PFSK-1 (cell line): ENCODE data around the gene NFKB1.

ENCODE experiments used
- POLR2AphosphoS5 ChIP-seq: IDR thresholded peaks from 2 replicates; pipeline ENCODE4 v1.6.1; 2012; ENCODE audit warnings: low read depth, mild to moderate bottlenecking, control low read depth, low read length, moderate library complexity
- SIN3A ChIP-seq: IDR thresholded peaks from 2 replicates; pipeline ENCODE4 v1.6.1; 2012; ENCODE audit warnings: mild to moderate bottlenecking, low read length, moderate library complexity, borderline replicate concordance; ENCODE audit not compliant: insufficient read depth
- TAF1 ChIP-seq: IDR thresholded peaks from 2 replicates; pipeline ENCODE4 v1.6.1; 2012; ENCODE audit warnings: low read length, control low read depth, borderline replicate concordance; ENCODE audit not compliant: insufficient read depth
- TF ChIP-seq, protein P1 (sequence below), 2 experiments: IDR thresholded peaks; 2 replicates each; pipeline versions ENCODE4 v1.6.1 to v1.8.0; 2011 to 2012; ENCODE audit warnings: low read depth in 2 of 2, low read length in 2 of 2, control low read depth in 1 of 2, inconsistent platforms in 1 of 2, mild to moderate bottlenecking in 1 of 2, moderate library complexity in 1 of 2; ENCODE audit not compliant: insufficient read depth in 1 of 2

DNA sequence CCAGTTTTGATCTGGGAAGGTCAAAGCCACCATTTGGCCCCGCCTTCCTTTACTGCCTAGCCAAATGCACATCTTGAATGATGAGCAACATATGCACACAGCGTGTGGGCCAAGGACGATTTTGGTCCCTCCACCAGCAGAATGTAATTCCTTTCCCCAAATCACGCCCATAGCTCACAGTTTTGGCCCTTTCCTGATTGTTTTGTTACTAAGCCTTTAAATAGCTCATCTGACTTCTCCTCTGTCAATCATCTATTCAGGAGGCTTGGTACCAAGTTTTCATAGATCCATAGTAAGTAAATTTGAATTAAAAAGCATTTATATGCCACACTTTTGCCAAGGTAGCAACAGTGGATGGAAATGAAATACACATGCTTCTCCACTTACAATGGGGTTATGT, 123.3 kb downstream of the NFKB1 start:
- TF ChIP-seq TAF1 (no peak), POLR2AphosphoS5 (no peak), SIN3A (no peak)
- TF ChIP-seq, protein P1, sequence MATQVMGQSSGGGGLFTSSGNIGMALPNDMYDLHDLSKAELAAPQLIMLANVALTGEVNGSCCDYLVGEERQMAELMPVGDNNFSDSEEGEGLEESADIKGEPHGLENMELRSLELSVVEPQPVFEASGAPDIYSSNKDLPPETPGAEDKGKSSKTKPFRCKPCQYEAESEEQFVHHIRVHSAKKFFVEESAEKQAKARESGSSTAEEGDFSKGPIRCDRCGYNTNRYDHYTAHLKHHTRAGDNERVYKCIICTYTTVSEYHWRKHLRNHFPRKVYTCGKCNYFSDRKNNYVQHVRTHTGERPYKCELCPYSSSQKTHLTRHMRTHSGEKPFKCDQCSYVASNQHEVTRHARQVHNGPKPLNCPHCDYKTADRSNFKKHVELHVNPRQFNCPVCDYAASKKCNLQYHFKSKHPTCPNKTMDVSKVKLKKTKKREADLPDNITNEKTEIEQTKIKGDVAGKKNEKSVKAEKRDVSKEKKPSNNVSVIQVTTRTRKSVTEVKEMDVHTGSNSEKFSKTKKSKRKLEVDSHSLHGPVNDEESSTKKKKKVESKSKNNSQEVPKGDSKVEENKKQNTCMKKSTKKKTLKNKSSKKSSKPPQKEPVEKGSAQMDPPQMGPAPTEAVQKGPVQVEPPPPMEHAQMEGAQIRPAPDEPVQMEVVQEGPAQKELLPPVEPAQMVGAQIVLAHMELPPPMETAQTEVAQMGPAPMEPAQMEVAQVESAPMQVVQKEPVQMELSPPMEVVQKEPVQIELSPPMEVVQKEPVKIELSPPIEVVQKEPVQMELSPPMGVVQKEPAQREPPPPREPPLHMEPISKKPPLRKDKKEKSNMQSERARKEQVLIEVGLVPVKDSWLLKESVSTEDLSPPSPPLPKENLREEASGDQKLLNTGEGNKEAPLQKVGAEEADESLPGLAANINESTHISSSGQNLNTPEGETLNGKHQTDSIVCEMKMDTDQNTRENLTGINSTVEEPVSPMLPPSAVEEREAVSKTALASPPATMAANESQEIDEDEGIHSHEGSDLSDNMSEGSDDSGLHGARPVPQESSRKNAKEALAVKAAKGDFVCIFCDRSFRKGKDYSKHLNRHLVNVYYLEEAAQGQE (IDR thresholded peaks at IDR 0.05; ENCODE audit: insufficient read depth in 1 of 2, low read depth in 2 of 2, low read length in 2 of 2) = no peak
